HG02759 (cell line): ENCODE results near the gene EFS.

Experiments used
- ATAC-seq: cut with Tn5 transposase; IDR thresholded peaks from one replicate; pipeline ENCODE4 v1.9.1; 2021; ENCODE audit warnings: mild to moderate bottlenecking, moderate library complexity; ENCODE audit not compliant: unreplicated experiment

EFS gene

DNA sequence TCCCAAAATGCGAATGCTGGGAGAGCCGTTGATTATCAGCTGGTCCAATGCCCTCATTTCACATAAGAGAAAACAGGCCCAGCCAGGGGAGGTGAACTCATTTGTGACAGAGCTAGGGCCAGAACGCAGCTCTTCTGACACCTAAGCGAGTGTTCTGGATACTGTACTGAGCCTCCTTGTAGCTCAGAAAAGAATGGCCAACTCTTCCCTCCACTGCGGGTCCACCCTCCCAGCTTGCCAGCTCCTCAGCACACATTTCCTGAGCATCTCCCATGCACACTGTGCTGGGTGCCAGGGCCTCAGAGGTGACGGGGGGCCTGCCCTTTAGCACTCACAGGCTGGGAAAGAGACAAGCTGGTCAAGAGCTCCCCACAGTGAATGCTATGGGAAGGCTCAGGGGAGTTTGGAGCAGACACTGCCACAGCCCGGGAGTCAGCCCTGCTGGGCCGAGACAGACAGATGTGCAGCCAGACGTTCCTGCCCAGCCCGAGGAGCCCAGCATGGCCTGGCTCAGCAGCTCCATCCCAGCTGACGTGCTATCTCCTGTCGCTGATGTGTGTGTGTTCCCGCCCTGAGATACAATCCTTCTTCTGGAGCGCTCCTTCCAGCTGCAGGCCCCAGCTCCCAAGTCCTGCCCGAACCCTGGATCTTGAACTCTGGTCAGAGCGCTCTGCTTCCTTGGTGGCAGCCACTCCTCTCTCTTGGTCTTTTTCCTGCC, 15.4 kb upstream of the EFS start:
- ATAC-seq: no peak

DNA sequence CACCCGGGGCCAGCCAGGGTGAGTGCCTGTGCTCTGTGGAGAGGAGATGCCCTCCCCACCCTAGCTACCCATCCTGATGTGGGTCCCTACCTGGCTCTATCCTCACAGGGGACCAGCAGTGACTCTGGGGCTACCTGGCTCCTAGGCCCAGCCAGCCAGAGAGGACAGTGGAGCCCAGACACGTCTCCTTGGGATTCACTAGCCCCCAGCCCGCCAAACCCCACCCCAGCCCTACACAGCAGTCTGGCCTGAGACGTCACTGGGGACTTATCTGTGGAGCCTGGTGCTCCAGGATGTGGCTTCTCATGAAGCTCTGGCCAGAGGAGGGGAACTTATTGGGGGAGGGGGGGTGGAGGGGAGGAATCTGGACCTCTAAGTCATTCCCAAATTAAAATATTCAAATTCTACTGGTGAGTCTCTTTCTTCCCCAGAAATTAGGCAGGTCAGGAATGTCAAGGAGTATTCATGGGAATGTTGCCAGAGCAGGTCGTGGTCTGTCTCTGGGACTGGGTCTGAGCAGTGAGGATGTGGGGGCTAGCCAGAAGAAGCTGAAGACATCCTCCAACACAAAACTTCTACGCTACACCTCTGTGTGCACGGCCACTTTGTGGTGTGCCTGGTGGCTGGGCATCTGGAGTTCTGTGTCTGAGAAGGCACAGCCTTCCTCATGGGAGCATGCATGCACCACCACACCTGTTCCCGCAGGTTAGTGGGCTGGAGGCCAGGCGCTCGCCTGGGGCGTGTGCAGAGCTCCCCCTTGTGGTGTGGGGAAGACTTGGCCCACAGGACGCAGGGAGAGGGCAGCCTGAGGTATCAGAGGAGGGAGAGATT, 14.6 kb upstream of the EFS start:
- peak; percentile 54 for ATAC-seq

DNA sequence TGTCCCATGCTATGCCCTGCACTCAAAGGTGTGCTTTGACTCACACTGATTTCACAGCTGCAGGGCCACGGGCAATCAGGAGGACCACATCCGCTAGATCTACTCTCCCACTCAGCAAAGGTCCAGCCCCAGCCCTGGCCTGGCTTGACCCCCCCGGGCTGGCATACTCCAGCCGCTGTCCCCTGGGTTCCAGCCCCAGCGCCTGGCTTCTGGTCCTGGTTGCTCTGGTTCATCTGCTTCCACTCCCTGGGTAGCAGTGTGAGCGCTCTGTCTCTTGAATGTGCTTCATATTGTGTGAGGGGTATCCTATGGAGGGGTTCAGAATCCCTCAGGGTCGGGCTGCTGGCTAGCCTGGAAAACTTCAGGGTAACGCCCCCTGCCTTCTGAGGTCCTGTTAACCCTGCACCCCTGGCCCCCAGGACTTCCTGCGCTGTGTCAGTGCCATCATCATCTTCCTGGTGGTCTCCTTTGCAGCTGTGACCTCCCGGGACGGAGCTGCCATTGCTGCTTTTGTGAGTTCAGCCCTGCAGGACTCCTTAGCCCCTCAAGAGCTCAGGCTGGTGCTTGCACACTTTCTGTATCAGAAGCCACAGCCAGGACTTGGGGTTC, 13.7 kb upstream of the EFS start:
- ATAC-seq: no peak

- no peak for ATAC-seq
Measured at GRCh38 chr14:23377573-23378563, 12.9 kb upstream of the EFS start.

DNA sequence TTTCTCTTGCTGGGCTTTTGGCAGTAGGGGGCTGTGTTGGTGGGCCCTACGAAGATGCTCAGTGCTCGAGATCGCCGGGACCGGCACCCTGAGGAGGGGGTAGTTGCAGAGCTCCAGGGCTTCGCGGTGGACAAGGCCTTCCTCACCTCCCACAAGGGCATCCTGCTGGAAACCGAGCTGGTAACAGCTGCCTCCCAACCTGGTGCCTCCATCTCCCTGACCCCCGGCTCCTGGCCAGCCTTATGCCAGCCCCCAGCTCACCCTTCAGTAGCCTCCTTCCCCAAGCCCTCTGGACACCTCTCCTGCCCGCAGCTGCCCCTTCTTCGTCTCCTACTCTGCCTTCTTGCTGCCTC, 12.2 kb upstream of the EFS start:
- ATAC-seq: no peak

DNA sequence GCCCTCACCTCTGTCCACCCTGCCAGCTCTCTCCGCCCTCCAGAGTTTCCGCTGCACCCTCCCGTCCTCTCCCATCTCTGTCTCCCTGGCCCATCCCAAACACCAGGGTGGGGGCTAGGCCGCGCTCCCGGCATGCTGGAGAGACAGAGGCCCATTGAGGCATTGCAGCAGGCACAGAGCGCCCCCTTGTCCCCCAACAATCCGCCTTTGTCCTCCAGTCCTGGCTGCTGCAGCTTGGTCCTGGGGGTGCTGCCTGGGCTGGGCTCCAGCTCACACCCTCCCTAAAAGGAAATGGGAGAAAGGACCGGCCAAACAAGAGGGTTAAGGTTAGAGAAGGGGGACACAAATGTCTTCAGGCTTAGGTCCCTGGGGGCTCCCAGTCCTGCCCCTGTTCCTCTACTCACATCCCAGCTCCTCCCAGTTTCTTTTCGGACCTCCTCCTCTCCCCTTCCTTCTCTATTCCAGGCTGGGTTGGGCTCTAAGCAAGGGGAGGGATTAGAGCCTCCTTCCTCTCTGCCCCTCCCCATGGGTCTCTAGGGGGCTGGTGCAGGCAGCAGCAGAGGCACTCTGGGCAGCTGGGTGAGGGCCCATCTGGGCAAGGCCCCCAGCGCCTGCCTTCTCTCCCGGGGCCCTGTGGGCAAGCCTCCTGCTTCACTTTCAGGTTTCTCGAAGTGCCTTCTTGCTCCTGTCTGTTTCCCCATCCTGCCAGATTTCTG, 11.7 kb upstream of the EFS start, which contains the start of gene CMTM5:
Gene CMTM5 (plus strand): TSS at position 565 of the 716 bp plus-strand sequence. CDS start 206 bp downstream, outside the sequence.
- no peak for ATAC-seq

DNA sequence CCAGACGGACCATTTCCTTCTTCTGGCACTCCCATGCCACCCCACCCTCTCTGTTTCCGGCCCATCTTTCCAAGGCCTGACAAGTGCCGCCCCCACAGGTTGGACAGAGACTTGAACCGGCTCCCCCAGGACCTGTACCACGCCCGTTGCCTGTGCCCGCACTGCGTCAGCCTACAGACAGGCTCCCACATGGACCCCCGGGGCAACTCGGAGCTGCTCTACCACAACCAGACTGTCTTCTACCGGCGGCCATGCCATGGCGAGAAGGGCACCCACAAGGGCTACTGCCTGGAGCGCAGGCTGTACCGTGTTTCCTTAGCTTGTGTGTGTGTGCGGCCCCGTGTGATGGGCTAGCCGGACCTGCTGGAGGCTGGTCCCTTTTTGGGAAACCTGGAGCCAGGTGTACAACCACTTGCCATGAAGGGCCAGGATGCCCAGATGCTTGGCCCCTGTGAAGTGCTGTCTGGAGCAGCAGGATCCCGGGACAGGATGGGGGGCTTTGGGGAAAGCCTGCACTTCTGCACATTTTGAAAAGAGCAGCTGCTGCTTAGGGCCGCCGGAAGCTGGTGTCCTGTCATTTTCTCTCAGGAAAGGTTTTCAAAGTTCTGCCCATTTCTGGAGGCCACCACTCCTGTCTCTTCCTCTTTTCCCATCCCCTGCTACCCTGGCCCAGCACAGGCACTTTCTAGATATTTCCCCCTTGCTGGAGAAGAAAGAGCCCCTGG, 10.7 kb upstream of the EFS start:
- no peak for ATAC-seq

DNA sequence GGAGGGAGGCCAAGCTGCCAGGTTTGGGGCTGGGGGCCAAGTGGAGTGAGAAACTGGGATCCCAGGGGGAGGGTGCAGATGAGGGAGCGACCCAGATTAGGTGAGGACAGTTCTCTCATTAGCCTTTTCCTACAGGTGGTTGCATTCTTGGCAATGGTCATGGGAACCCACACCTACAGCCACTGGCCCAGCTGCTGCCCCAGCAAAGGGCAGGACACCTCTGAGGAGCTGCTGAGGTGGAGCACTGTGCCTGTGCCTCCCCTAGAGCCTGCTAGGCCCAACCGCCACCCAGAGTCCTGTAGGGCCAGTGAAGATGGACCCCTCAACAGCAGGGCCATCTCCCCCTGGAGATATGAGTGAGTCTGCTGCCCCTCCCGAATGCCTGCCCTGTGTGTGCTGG, 8.1 kb upstream of the EFS start:
- no peak for ATAC-seq

DNA sequence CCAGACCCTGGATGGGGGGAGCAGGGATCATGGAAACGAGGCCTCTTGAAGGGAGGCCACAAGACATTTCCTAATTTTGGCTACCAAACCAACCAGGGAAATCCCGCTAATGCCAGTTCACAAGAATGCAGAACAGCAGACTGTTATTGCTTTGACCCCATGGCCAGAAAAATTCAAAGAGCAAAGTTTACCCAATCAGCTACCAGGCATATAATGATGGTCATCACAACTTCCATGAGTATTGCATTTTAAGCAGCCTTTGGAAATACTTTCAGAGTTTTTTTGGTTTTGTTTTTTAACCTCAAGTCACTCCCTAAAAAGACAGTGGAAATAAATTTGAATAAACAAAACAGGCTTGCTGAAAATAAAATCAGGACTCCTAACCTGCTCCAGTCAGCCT, 7.5 kb upstream of the EFS start, which contains the start of gene IL25:
Gene IL25 (plus strand): TSS at position 301 of the 400 bp plus-strand sequence.
- ATAC-seq: no peak

- no peak for ATAC-seq
Measured at GRCh38 chr14:23371865-23372264, 6.9 kb upstream of the EFS start.

- no peak for ATAC-seq
Measured at GRCh38 chr14:23370221-23370620, 5.2 kb upstream of the EFS start.

- ATAC-seq: no peak
Measured at GRCh38 chr14:23366426-23366921, 1.5 kb upstream of the EFS start.

DNA sequence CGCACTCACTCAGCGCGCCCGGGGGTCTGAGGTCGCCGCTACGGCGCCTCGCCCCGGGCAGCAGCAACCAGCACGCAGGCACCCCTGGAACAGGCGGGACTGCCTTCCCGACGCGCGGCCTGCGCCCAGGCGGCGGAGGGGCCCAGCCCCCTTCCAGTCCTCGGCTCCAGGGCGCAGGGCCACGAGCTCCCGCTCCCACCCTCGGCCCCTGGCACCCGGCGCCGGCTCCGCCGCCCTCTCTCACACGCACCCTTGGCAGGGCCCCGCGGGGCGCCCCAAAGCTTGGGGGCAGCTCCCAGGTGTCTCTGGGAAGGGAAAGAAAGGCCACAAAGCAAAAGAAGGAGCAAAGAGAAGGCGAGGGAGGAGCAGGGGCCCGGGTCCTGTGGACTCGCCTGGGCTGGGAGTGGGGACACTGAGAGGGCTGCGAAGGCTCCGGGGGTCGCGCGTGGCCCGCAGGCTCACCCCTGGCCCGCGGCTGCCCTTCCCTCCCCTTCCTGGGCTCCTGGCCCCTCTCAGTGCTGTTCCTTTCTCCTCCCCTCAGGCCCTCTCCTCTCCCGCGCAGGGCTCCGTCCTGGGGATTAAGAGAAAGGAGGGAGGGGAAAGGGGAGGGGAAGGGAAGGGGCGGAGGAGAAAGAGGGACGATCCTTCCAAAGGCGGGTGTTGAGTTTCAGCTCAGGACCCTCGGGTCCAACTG, 907 bp upstream of the EFS start:
- ATAC-seq: no peak

GRCh38 chr14:23364164-23365035, 572 bp downstream of the EFS start:
- ATAC-seq: no peak

DNA sequence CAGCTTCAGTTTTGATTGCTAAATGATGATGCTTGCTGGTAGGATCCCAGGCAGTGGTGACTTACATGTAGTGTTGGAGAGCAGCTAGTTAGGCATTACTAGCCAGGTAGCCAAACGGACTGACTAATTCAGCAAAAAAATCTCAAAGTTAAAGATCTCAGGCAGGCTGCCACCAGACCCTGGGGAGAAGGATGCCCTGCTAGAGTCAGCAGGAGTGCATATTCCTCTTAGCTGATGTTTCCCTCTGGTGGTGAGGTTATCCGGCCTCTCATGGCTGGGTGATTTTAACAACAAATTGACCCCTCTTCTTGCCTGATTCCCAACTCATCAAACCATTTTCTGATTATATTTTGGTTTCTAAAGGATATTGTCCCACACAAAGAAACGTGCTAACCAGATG, 2.8 kb downstream of the EFS start:
- ATAC-seq: no peak

DNA sequence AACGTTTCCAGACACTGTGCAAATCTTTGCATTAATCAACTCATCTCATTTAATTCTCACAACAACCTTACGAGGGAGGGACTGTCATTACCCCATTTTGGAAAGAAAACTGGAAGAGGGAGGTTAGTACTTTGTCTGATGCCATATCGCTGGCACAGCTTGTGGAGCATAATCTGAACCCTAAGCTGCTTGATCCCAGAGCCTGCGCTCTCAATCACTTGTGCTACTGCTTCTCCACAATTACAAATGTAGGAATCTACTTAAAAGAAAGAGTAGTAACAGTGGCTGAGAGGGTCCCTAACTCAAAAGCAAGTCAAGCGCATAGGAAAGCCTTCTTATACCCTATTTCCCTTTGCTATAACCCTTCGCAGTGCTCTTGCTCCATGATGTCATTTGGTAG, 3.2 kb downstream of the EFS start:
- no peak for ATAC-seq

DNA sequence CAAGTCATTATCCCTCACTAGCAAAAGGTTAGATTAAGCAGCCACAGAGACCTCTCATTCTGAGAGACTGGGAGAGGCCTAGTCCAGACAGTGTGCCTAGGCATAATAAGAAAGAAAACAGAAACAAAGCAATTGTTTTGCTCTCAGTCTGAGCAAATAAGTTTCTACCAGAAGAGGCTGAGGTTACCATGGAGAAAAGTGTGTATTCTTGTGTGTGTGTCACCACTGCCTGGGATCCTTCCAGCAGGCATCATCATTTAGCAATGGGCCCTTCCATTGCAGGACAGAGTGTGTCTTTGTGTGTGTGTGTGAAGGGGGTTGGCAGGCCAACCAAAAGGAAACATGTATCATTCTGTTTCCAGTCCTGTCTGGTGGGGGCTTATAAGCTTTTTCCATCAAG, 3.7 kb downstream of the EFS start:
- no peak for ATAC-seq

- ATAC-seq: no peak
Measured at GRCh38 chr14:23360496-23360895, 4.5 kb downstream of the EFS start.
